ENCODE measurements around the gene C1QTNF1.
A peak's percentile ranks its signal among the peaks of the same experiment; 100 is the strongest.

C1QTNF1 gene, protein sequence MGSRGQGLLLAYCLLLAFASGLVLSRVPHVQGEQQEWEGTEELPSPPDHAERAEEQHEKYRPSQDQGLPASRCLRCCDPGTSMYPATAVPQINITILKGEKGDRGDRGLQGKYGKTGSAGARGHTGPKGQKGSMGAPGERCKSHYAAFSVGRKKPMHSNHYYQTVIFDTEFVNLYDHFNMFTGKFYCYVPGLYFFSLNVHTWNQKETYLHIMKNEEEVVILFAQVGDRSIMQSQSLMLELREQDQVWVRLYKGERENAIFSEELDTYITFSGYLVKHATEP

DNA sequence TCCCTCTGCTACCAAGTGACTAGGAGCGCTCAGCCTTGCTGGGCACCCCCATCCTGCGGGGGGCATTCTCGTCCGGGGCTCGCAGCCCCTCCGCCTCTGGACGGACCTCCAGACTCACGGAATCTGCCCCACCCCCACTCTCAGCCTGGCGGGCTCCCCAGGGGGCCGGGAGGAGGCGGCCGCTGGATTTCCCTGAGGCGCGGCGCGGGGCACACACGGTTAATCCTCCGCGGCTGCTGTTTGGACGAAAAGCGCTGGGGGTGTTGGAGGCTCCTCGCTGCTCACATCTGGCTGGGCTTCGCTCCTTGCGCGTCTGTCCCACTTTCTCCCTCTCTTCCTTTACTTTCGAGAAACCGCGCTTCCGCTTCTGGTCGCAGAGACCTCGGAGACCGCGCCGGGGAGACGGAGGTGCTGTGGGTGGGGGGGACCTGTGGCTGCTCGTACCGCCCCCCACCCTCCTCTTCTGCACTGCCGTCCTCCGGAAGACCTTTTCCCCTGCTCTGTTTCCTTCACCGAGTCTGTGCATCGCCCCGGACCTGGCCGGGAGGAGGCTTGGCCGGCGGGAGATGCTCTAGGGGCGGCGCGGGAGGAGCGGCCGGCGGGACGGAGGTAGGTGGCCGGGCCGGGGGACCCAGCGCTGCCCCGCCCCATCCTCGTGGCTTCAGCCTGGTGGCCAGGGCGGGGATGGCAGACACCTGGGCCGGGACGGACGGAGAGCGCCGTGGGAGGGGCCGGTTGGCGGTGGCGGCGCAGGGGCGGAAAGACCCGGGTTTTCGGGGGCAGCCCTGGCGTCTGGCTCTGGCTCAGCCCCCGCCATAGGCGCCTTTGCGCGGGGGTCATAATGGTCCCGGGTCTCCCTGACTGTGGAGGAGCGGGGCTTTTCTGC, at the start of gene C1QTNF1:
Gene C1QTNF1 (plus strand): TSS at position 284 of the 886 bp plus-strand sequence. CDS start 19,800 bp downstream, outside the sequence.
- DNase-seq (ENCODE audit: low spot score), result peak; percentile 61

DNA sequence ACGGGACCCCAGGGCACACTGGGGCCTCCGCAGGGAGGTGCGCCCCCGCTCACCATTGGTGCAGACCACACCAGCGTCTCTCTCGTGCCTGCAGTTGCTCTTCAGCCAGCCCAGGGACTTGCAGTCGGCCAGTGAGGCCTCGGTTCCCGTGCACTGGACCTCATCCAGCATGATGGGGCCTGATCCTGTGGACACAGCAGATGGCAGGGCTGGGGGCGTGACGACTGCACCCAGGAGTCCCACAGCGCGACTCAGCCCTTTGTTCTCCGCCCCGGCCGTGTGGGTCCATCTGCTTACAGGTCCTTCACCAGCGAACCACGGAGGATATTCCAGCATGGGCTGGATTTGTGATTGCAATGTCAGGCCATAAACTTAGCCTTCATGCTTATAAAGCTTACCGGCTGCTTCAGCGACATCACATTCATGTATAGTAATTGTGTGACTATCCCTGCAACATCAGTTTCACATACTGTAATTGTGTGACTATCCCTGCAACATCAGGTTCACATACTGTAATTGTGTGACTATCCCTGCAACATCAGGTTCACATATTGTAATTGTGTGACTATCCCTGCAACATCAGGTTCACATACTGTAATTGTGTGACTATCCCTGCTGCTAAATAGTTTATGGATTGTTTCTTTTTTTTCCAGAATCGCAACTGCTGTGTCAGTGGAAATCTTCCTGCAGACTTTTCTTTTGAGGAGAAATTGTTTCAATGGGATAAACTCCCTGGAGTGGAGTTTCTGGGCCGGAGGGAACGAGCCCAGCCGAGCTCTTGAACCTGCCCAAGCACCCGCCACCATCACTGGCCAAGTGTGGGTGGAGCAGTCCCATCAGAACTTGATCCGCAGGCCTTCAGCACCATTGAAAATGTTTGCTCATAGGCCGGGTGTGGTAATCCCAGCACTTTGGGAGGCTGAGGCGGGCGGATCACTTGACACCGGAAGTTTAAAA, 49.1 kb upstream of the C1QTNF1 start:
- peak; percentile 79 for DNase-seq (ENCODE audit: low spot score)

- no peak for DNase-seq (ENCODE audit: low spot score)
These were observed 46.9 kb upstream of the C1QTNF1 start for GRCh38 chr17:78976907-78977680.

DNA sequence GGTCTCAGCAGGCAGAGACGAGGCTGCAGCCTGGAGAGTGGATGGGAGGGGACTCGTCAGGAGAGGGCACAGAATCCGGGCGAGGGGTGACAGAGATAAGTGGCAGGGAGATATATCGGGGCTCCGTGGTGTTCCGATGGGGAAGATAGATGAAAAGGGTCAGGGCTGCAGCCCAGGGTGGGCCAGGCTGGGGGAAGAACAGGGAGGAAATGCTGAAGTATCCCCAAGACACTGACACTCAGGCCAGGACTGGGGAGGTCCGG, 46.4 kb upstream of the C1QTNF1 start:
- no peak for DNase-seq (ENCODE audit: low spot score)

GRCh38 chr17:78977997-78978973, 45.7 kb upstream of the C1QTNF1 start:
- no peak for DNase-seq (ENCODE audit: low spot score)

- DNase-seq (ENCODE audit: low spot score), result peak; percentile 93
These were observed 44.0 kb upstream of the C1QTNF1 start, which contains the start of gene LGALS3BP for GRCh38 chr17:78979780-78980623. TSS of gene LGALS3BP (minus strand) at chr17:78979923. CDS start at chr17:78977191, 2,732 bp downstream.

- no peak for DNase-seq (ENCODE audit: low spot score)
These were observed 43.4 kb upstream of the C1QTNF1 start for GRCh38 chr17:78980624-78980972.

DNA sequence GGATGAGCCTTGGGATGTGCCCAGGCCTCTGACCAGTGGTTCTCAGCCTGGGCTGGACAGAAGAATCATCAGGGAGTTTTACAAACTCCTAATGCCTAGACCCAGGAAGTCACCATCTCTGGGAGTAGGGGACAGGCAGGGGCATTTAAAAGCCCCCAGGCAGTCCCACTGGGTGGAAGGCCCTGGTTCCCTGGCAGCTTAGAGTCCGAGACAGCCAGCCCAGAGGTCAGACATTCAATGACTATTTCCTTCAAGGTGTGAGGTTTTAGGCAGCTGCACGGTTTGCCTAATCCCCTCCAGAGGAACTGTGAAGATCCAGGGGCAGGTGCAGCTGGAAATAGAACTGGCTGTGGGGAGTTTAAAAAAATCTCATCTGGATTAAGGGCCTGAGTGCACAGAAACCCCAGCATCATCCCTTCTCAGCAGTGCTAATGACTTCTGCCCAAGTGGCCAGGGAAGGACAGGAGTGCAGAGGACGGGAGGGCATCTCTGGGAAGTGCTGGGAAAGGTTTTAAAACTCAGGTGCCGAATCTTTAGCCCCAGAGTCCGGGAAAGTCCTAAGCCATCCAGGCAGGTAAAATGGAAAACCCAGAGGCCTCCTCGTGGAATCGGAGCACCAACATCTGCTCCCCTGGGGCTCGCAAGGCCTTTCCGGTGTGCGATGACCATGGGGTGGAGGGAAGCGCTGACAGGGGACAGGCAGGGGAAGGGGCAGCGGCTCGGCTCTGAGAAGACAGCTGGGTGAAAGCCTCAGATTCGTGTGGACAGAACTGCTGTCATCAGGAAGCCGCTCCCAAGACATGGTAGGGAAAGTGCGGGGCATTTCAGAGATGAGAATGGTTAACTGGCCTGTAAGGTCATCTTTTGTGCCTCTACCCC, 42.7 kb upstream of the C1QTNF1 start:
- no peak for DNase-seq (ENCODE audit: low spot score)

GRCh38 chr17:78985395-78985794, 38.6 kb upstream of the C1QTNF1 start:
- no peak for DNase-seq (ENCODE audit: low spot score)

GRCh38 chr17:78986048-78986648, 37.8 kb upstream of the C1QTNF1 start:
- no peak for DNase-seq (ENCODE audit: low spot score)

- DNase-seq (ENCODE audit: low spot score), result no peak
These were observed 37.2 kb upstream of the C1QTNF1 start for GRCh38 chr17:78986649-78987328.

DNA sequence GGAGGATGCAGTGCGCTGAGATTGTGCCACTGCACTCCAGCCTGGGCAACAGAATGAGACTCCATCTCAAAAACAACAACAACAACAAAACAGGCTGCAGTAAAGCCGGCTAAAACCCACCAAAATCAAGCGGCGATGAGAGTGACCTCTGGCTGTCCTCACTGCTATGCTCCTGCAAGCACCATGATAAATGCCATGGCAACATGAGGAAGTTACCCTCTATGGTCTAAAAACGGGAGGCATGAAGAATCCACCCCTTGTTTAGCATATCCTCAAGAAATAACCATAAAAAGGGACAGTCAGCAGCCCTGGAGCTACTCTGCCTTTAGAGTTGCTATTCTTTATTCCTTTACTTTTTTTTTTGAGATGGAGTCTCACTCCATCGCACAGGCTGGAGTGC, 35.8 kb upstream of the C1QTNF1 start:
- DNase-seq (ENCODE audit: low spot score), result no peak

- DNase-seq (ENCODE audit: low spot score), result no peak
These were observed 33.5 kb upstream of the C1QTNF1 start for GRCh38 chr17:78990349-78991016.

DNA sequence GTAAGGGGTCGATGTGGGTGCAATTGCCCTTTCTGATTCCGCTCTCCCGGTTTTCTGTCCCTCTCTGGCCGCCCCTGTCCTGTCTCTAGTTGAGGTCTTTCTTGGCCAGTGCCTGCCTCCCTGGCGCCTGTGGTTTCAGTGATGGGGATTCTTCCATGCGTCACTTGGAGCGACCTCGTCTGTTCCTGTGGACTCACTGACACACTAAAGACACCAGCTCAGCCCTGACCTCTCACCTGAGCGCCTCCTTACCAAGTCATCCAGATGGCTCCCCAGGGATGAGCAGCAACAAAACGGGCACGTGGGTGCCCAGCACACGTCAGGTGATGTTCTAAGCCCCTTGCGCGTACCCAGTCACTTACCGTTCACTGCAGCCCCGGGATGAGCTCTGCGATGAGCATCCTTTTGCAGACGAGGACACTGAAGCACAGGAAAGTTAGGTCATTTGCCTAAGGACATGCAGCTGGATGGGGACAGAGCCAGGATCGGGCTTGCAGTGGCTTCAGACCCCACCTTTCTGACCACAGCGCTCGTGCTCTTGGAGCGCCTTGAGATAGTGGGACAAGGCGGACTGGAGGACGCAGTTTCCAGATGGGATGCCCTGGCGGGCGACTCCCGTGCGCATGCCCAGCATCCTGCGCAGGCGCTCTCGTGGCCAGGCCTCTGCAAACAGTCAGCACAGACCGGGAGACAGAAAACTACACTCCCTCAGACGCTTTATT, 32.8 kb upstream of the C1QTNF1 start:
- DNase-seq (ENCODE audit: low spot score), result no peak

DNA sequence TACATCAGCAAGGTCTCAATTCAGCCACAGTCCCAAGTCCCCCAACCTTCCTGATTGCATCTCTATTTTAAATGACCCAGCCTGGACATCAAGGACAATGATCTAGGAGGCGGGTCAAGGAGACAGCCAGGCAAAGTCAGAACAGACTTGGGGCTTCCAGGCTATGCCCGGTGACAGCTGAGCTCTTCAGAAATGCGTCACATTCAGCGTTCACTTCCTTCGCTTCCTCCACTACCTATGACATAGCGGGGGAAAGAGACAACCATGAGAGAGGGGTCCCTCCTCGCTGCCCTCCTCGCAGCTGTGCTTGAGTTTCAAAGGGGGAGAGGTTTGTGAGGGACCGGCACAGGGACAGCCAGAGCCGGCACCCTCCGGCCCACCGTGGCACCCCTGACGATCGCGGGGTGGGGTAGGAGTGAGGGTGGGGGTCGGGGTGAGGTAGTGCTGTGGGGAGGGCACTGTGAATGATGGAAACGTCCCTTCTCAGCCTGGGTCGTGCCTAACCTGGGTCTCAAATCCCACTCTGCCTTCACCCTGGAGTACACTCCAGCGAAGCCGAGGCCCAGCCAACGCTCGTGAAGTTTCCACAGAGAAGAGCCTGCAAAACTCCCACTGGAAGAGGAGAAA, 31.9 kb upstream of the C1QTNF1 start:
- DNase-seq (ENCODE audit: low spot score), result no peak

Measured in AG08396 (cell line).